Measurements from ENCODE around the gene CLRN1. TPM values are rescaled to one million over a fixed set of nuclear protein-coding genes. Genes with fewer than 3 reads are reported as not detected.

Gene CLRN1
- total RNA-seq, 1 donor from 2014 or later, result not detected

DNA sequence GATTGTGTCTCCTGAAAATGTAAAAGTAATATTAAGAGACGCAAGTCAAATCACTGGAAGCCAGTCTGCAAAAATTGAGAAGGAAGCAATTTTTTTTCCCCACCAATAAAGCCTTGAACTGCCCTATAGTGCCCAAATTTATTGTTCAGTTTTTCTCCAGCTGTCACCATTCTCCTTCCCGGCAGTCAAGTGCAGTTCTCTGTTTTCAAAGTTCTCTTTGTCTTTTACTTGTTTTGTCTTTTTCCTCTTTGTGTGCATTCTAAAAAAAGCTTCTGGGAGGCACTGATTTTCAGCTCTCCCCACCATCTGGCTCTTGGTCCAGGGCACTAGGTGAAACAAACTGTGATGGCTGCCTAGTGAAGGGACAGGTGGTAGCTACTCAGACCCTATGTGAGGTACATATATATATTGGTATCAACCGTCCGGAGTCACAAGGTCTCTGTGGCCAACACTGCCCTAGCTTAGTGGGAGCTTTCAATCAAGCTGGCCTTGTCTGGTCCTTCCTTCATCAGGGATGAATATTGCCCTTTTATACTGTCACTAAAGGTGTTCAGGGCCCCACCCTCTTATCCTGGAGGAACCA, 6.1 kb upstream of the CLRN1 start:
- no peak for DNase-seq (ENCODE audit: low read depth in 2 of 2)

DNA sequence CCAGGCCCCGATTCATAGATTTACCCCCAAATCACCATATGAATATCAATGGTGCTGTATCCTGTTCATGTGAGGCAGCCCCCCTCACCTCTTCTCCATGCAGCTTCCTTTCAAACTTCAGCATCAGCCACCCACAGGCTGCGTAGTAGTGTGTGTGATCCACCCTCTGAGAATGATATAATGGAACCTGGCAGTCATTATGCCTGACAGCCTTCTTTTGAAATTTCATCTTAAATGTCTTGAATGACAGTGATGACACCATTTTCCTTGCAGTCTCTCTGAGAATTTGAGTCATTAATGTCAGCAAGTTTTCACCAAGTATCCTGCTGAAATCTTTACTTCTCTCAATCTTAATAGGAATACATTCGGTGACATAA, 3.5 kb upstream of the CLRN1 start:
- DNase-seq (ENCODE audit: low read depth in 2 of 2), result no peak

DNA sequence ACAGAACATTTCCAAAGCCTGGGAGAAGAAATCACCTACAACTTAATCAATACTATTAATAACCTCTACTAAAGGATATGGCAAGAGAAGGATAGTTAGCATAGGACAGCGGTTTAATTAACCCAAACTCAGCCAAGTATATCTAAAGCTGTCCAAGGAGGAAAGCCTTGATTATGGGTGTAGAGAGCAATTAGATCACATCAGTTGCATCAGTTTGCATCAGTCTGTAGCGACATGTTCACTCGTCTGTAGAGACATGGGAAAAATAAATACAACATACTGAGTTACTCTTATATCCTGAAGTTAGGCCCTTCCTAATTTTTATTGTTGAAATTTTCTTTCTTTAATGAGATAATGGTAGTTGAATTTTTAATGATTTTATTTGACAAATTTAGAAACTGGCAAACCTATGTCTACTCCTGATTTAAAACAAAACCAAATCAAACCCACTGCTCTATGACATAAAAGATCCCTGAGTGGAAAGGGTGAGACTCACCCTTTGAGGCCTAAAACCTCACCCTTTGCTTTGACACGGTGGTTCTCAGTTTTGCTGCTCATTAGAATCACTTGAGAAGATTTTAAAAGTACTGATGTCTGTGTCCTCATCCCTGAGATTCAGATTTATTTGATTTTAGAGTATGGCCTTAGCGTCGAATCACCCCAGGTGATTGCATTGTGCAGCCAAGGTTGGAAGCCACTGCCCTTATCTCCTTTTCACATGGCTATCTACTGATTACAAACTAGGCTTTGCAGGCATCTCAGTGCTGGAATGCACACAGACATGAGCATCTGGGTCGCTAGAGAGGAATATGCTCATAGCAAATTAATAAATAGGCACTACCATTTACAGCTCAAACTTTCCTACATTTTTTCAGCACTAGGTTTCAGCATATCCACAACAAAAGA, 2.8 kb upstream of the CLRN1 start:
- DNase-seq (ENCODE audit: low read depth in 2 of 2), result no peak

DNA sequence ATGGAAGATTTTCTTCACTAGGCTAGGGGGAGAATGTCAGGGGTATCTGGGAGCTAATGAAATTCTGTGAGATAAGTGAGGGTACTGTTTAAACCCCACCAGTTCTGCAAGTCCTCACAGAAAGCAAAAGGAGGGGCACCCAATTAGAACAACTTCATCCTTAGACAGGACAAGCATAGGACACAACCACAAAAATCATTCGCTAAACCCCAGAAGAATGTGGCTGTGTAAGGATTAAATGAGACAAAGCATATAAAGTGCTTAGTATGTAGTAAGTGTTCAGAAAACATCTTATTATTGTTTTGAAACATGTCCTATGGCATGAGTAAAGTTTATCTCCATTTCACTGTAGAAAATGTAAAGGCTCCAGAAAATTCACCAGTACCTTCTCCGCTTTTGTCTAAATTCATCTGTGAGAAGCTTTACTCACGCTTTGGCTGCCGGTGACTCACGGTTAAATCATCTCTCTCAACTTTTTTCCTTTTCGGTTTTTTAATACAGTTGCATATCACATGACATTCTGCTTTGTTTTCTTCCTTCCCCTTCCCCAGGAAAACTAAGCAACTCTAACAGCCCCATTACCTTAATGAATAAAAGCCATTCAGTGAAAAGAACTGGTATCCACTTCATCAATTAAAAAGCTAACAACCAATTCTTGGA, 1.7 kb downstream of the CLRN1 start:
- DNase-seq (ENCODE audit: low read depth in 2 of 2), result peak in 1 of 2 donors; percentile 44

DNA sequence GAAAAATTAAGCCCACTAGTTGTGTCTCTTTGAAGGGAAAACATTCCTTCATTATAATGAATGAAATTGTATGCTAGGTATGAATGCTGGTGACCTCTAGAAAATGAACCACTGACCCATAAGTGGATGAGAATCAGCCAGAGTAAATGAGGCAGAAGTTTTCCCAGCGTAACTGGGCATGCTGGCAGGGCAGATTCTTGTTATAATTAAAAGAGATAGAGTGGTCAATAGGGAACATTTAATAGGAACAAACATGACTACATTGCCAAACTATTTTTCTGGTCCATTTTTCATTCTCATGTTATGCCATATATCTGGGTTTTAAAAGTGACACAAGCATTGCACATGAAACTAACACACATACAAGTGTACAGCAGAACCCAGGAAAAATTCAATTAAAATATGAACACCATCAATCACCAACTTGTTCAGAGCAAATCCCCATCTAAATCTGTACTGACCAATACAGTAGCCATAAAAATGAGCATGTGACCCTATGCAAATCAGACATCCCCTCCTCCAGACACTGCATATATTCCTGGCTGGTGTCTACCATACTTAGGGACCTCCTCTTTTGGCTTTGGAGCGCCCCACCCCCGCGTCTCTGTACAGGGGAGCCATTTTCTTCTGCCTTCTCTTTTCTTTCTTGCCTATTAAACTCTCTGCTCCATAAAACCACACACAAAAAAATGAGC, 4.0 kb downstream of the CLRN1 start:
- DNase-seq (ENCODE audit: low read depth in 2 of 2), result no peak

DNA sequence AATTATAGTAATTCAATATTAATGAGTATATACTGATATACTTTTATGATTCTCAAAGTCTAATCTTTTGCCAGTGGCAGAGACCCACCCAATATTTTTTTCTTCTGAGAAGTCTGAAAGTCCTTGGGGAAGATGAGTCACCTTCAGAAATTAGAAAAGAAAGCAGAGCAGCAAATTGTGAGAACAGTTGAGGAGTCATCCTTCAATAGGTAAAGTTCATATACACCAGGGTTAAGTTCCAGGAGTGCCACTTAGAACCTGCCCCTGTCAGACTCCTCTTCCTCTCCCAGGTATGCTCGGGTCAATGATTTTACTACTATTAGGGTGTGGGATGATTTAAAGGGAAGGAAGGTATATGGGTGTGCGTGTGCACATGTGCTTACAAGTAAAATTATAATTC, 7.1 kb downstream of the CLRN1 start:
- DNase-seq (ENCODE audit: low read depth in 2 of 2), result no peak

DNA sequence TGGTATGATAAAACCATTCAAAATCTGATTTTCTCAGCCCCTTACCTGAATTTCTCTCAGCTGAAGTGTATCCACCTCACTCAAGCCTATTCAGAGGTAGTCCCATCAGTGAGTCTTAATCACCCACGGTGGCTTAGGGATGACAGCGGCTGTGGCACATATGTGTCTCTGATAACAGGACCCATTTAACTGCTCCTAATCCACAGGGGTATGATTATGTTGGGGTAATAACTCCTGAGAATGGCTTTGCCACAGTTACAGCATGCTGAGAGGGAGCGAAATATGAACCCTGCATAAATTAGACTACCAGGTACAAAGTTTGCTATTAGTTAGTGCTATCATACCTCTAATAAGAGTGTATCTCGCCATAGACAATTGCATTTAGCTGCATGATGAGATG, 10.6 kb downstream of the CLRN1 start:
- DNase-seq (ENCODE audit: low read depth in 2 of 2), result no peak

DNA sequence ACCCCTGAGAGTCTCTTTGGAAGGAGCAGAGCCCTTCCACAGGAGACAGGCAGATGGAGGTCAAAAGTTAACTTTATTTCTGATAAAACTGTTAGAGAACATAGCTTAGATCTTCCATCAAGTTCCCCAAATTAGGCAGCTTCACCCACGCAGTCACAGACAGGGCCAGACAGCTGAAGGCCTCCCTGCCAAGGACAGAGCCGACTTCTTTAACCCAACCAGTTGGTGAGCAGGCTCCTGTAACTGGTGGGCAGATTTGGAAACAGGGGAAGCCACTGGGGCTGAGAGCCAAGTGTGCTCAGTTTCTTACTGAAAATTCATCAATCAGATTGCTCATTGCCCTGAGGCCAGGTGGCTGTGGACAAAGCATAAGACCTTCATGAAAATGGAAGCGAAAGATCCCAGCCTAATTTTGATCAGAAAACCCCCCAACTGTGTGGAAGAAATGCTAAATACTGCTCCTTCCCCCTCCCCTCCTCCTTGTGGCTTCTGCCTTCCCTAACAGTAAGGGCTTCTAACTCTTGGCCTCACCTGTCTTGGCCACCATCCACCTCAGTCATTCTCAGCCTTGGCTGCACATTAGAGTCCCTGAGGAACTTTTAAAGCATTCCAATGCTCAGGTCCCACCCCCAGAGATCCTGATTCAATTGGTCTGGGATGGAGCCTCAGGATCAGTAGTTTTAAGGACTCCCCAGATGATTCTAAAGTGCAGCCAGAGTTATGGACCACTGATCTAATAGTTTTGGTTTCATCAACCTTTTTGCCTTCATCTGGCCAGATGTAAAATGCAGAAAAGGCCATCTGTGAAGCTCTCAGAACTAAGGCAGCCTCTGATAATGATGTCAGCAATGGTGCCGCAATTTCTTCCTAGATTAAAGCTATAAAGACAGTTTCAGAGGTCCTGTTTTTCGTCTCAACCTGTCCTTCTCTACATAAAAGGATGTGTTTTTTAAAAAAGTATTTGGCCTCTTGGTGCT, 11.5 kb downstream of the CLRN1 start:
- DNase-seq (ENCODE audit: low read depth in 2 of 2), result no peak

DNA sequence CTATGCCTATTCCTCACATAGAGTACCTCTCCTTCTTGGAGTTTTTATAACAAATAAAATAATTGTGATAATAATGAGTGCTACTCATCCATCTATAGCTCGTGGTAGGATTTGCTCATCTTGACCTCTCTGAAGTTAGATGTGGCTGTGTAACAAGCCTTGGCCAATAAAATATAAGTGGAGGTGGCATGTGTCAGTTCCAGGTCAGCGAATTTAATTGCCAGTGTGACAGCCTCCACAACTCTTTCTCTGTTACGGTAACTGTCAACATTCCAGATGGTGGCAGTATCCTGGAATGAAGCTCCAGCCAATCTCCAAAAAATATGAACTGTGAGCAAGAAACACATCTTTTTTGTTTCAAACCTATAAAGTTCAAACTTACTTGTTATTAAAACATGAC, 13.8 kb downstream of the CLRN1 start:
- no peak for DNase-seq (ENCODE audit: low read depth in 2 of 2)

DNA sequence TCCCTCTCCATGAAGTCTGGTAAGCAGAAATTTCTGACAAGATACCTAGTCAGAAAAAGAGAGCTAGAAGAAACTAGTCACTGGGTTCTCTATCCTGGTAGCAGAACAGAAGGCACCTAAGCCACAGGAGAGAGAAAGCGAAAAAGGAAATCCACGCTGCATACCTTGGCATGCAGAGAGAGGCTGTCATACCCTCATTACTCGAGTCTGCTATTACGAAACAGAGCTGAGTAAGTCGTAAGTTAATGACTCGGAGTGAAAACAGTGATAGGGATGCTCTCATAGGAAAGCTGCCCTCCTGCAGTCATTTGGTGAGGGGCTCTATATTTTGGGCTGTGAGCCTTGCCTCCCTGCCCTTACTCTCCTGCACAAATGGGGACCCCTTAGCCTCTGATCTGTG, 16.2 kb downstream of the CLRN1 start:
- DNase-seq (ENCODE audit: low read depth in 2 of 2), result no peak

DNA sequence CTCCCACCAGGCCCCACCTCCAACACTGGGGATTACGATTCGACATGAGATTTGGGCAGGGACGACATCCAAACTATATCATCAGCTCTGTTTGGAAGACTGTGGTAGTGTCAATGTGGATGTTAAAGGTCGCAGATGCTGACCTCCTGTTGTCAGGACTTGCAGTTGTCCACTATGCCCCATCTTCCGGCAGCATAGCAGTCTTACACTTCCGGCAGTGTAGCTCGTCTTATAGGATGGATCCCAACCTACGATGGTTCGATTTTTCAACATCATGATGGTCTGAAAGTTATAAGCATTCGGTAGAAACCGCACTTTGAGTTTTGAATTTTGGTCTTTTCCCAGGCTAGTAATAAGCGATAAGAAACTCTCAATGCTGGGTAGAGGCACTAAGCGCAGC, 20.6 kb downstream of the CLRN1 start:
- DNase-seq (ENCODE audit: low read depth in 2 of 2), result no peak

DNA sequence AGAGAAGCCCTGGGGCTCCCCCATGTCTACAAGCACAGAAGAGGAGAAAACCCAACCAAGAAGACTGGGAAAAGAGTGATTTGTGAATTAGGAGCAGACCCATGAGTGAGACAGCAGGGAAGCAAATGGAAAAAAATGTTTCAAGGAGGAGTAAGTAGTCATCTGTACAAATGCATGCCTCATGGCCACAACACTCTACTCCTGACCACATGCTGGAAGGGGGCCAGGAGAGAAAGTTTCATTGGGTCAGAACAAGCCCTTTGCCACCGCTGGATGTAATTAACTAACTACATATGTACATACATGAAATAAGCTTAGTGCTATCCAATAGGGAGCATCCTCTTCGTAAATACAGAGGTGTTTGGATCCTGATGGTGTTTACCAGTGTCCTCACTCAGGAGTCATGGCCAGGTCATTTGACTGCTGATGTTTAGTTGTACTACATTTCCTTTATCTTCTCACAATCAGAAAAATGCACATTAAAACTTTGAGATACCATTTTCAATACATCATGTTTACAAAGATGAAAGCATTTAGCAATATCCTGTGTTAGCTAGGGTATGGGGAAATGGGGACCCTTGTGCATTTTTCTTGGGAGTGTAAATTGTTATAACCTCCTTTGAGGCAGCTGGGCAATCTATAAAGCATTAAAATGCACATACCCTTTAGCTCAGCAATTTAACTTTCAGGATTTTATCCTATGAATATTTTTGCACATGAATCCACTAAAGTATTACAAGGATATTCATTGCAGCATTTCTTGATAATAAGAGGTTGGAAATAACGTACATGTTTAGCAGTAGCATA, 27.1 kb downstream of the CLRN1 start:
- DNase-seq (ENCODE audit: low read depth in 2 of 2), result no peak

DNA sequence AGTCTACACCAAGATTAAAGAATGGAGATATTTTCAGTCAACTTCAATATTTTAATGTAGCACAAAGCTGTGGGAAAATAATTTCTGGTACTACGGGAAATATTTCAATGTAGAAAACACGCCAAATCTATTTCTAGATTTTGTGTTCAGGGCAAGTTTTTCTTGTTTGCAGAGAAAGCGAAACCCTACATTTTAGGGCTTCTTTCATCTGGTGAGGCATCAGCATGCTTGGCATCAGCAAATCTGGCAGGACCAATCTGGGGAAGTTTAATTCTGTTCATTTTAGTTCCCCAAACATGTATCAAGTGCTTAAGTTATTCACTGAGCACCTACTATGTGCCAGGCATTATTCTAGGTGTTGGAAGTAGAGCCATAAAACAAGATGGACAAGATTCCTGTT, 30.3 kb downstream of the CLRN1 start:
- no peak for DNase-seq (ENCODE audit: low read depth in 2 of 2)

DNA sequence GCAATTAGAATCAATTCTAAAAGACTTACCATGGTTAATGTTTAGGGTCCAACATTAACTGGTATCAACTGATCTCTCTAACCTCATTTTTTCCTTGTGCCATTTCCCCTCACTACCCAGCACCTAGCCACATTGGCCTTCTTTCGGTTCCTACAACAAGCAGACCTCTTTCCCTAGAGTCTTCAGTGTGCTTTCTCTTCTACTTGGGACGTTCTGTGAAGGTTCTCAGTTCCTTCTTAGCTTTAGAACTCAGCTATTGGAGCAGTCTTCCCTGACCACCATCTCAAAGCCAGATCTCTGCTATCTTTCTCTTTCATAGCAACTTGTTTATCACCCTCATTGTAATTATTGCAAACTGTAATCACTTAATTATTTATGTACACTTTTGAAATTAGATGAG, 35.8 kb downstream of the CLRN1 start:
- DNase-seq (ENCODE audit: low read depth in 2 of 2), result no peak

DNA sequence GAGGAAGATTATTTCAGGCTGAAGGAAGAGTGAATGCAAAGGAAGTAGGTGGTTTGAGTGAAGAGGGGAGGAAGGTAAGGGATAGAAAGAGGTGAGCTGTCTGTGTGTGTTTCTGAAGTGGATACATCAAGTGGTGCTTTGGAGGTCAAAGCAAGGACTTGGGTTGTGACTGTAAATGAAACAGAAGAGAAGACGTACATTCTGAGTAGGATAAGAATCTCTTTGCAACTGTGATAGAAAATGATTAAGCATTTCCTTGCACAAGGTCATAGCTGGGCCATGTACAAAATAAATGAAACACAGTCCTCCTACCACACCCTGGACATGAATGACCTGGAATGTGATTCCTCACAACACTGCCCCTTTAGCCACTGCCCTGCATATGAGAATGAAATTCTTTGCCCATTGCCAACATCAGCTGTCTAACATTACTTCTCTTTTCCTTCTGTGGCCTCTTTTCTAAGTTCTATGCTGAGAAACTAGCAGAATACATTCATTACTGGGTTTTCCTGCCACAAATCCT, 39.0 kb downstream of the CLRN1 start:
- no peak for DNase-seq (ENCODE audit: low read depth in 2 of 2)

DNA sequence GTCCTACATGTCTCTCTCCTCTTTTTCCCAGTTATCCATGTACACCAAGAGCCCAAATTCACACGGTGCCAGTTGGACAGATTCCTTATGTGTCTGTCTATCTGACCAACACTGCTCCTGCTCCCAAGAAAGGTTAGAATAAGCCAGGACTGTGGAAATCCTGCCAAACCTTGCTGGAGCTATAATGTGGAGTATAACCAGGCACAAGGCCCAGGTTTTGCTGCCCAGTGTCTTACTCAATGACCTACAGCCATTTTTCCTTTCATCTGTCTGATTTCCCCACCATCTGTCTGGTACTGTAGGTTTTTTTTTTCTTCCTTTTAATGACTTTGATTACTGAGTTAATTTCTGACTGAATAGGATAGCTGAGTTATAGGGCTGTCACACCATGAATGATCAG, 40.8 kb downstream of the CLRN1 start:
- DNase-seq (ENCODE audit: low read depth in 2 of 2), result no peak

DNA sequence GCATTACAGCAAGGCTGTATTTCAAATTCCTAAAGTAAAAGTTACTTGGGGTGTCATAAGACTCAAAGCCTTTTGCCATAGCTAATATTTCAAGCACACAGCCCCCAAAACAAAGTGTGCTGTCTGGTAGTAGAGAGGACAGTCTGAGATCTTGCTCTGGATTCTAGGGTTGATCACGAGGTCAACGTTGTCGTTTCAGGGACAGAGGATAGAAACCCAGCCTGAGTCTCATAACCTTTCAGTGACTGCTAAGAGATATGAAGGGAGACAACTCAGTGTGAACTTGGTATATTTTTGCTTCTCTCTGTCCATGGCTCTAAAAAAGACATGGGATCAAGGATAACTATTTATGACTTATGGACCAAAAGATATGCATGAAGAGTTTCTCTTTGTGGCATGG, 41.7 kb downstream of the CLRN1 start:
- no peak for DNase-seq (ENCODE audit: low read depth in 2 of 2)

DNA sequence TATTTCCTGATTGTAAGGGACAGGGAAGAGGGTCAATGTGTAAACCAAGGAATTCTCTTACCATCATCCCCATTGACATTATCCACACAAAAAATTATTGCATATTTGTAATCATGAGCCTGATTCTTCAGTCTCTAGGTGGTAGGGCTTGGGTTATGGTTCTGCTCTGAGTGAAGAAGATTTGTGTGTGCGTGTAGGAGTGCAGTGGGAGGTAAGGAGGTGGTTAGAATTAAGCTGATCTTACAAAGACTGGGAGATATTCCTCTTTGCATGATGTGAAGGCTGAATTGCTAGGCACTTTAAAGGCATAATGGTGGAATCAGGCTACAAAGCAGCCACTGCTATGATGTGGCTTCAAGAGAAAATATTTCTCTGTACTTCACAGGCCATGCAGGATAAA, 44.3 kb downstream of the CLRN1 start:
- no peak for DNase-seq (ENCODE audit: low read depth in 2 of 2)

DNA sequence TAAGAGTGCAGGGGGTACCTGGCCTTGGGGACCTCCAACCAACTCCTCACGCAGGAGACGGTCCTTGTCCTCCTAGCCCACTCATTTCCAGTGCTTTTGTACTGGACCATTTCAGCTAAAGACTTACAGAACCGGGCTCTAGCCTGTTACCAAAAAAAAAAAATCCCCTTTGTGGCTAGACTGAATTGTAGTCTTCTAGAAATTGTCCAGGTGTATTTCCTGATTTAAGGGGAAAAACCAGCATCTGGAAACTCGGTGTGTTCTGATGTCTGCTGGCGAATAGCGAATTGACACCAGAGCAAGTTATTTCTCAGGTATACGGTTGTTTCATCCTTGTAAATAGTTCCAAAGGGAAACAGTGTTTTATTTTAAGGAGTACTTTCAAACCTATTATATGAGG, 46.2 kb downstream of the CLRN1 start:
- no peak for DNase-seq (ENCODE audit: low read depth in 2 of 2)

DNA sequence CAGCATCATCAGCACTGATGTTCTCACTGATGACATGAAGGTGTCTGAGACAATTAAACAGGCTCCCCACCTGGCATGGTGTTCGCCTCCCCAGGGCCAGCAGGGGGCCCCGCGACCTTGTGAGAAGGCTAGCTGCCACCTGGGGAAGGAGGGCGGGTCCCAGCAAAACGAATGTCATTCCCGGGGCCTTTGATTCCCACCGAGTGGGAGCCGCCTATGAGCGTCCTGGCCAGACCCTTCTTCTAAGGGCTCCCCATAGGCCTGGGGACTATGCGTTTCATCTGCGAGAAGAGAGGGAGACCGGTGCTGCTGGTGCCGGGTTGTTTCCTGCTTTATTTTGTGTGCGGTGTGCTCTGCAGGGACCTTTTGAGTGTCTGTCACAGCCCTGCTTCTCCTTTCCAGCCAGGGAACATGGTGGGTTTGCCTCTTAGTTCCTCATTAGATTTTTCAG, 46.8 kb downstream of the CLRN1 start:
- peak in 1 of 2 donors; percentile 46 for DNase-seq (ENCODE audit: low read depth in 2 of 2)

Measured in dermis microvascular lymphatic vessel endothelial cell (primary cell).